HCT116 (cell line): ENCODE data around the gene CDC42SE1.

Experiments
- ELF1 ChIP-seq: IDR thresholded peaks from 2 replicates; pipeline ENCODE4 v1.6.1; 2012; ENCODE audit warnings: low read depth, borderline replicate concordance
- EZH2 ChIP-seq: fragments of 200-600 bp; sonication (generic); IDR thresholded peaks from 2 replicates; pipeline ENCODE4 v1.6.1; 2017; ENCODE audit warnings: antibody characterized with exemption, mixed run types
- EZH2phosphoT487 ChIP-seq: fragments of 200-600 bp; IDR thresholded peaks from 2 replicates; pipeline ENCODE4 v1.6.1; 2018; ENCODE audit warnings: antibody characterized with exemption, borderline replicate concordance
- FOSL1 ChIP-seq: IDR thresholded peaks from 2 replicates; pipeline ENCODE4 v1.6.1; 2012; ENCODE audit warnings: low read depth
- POLR2A ChIP-seq: IDR thresholded peaks from 2 replicates; pipeline ENCODE4 v1.7.0; 2011; ENCODE audit warnings: borderline replicate concordance; ENCODE audit not compliant: insufficient read depth, insufficient read length; ENCODE audit errors: extremely low read depth
- RAD21 ChIP-seq: IDR thresholded peaks from 2 replicates; pipeline ENCODE4 v1.6.1; 2012; ENCODE audit warnings: low read depth, mild to moderate bottlenecking
- SP1 ChIP-seq: IDR thresholded peaks from 2 replicates; pipeline ENCODE4 v1.6.1; 2012; ENCODE audit warnings: low read depth
- YY1 ChIP-seq: IDR thresholded peaks from 2 replicates; pipeline ENCODE4 v1.6.1; 2011; ENCODE audit warnings: low read length, low read depth, moderate library complexity, mild to moderate bottlenecking; ENCODE audit not compliant: insufficient replicate concordance; ENCODE audit errors: extremely low read depth
- ZFX ChIP-seq: fragments of 450-650 bp; IDR thresholded peaks from 2 replicates; pipeline ENCODE4 v1.6.1; 2017
- ZNF274 ChIP-seq: fragments of 200-500 bp; sonication (Bioruptor generic); IDR thresholded peaks from 2 replicates; pipeline ENCODE4 v1.6.1; 2014; ENCODE audit warnings: mild to moderate bottlenecking, low read depth, low read length, inconsistent platforms
- TF ChIP-seq, protein P1 (sequence below), 3 experiments: fragments of 200-600 bp in 1 of 3; sonication (generic) in 1 of 3; IDR thresholded peaks in 2 of 3; conservative IDR thresholded peaks in 1 of 3; 2 replicates each; pipeline ENCODE4 v1.5.1; 2012 to 2017; ENCODE audit warnings: low read depth in 2 of 3, low read length in 2 of 3, antibody characterized with exemption in 1 of 3, borderline replicate concordance in 1 of 3, control low read depth in 1 of 3, mild to moderate bottlenecking in 1 of 3, mixed read lengths in 1 of 3, mixed run types in 1 of 3, moderate library complexity in 1 of 3; ENCODE audit not compliant: insufficient read depth in 1 of 3
- TF ChIP-seq, protein P2 (sequence below): IDR thresholded peaks from 2 replicates; pipeline ENCODE4 v1.6.1; 2012
- TF ChIP-seq, protein P3 (sequence below): IDR thresholded peaks from 2 replicates; pipeline ENCODE4 v1.6.1; 2012; ENCODE audit warnings: low read depth
- TF ChIP-seq, protein P4 (sequence below): IDR thresholded peaks from 2 replicates; pipeline ENCODE4 v1.6.1; 2011; ENCODE audit warnings: mild to moderate bottlenecking, low read length, moderate library complexity; ENCODE audit not compliant: insufficient replicate concordance; ENCODE audit errors: extremely low read depth

DNA sequence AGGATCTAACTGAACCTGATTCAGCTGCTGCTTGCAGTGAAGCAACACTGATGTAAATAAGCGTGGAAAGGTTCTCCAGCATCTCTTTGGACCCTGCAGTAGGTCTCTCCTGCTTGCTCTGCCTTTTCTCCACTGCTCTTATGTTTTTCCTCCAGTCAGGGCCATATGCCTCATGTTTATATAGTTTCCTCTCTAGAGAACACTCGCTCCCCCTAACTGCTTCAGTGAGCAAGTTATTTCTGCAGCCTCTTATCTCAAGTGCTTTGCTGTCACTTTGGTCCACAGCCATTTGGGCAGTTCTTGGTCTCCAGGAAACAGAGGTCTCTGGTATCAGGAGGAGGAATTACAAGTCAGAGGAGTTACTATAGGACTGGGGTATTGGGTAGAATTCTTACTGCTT is 45.9 kb downstream of the CDC42SE1 start:
- TF ChIP-seq, protein P1, sequence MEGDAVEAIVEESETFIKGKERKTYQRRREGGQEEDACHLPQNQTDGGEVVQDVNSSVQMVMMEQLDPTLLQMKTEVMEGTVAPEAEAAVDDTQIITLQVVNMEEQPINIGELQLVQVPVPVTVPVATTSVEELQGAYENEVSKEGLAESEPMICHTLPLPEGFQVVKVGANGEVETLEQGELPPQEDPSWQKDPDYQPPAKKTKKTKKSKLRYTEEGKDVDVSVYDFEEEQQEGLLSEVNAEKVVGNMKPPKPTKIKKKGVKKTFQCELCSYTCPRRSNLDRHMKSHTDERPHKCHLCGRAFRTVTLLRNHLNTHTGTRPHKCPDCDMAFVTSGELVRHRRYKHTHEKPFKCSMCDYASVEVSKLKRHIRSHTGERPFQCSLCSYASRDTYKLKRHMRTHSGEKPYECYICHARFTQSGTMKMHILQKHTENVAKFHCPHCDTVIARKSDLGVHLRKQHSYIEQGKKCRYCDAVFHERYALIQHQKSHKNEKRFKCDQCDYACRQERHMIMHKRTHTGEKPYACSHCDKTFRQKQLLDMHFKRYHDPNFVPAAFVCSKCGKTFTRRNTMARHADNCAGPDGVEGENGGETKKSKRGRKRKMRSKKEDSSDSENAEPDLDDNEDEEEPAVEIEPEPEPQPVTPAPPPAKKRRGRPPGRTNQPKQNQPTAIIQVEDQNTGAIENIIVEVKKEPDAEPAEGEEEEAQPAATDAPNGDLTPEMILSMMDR (IDR thresholded peaks at IDR 0.05 in 2 of 3, conservative IDR thresholded peaks at IDR 0.05 in 1 of 3; ENCODE audit: borderline replicate concordance in 1 of 3, insufficient read depth in 1 of 3, low read depth in 2 of 3, low read length in 2 of 3), result no peak
- TF ChIP-seq ZFX, result no peak
- TF ChIP-seq, protein P2, sequence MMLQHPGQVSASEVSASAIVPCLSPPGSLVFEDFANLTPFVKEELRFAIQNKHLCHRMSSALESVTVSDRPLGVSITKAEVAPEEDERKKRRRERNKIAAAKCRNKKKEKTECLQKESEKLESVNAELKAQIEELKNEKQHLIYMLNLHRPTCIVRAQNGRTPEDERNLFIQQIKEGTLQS, result no peak
- TF ChIP-seq, protein P3, sequence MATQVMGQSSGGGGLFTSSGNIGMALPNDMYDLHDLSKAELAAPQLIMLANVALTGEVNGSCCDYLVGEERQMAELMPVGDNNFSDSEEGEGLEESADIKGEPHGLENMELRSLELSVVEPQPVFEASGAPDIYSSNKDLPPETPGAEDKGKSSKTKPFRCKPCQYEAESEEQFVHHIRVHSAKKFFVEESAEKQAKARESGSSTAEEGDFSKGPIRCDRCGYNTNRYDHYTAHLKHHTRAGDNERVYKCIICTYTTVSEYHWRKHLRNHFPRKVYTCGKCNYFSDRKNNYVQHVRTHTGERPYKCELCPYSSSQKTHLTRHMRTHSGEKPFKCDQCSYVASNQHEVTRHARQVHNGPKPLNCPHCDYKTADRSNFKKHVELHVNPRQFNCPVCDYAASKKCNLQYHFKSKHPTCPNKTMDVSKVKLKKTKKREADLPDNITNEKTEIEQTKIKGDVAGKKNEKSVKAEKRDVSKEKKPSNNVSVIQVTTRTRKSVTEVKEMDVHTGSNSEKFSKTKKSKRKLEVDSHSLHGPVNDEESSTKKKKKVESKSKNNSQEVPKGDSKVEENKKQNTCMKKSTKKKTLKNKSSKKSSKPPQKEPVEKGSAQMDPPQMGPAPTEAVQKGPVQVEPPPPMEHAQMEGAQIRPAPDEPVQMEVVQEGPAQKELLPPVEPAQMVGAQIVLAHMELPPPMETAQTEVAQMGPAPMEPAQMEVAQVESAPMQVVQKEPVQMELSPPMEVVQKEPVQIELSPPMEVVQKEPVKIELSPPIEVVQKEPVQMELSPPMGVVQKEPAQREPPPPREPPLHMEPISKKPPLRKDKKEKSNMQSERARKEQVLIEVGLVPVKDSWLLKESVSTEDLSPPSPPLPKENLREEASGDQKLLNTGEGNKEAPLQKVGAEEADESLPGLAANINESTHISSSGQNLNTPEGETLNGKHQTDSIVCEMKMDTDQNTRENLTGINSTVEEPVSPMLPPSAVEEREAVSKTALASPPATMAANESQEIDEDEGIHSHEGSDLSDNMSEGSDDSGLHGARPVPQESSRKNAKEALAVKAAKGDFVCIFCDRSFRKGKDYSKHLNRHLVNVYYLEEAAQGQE, result no peak
- TF ChIP-seq FOSL1, result no peak
- TF ChIP-seq YY1, result no peak
- TF ChIP-seq ZNF274, result no peak
- no peak for TF ChIP-seq RAD21
- no peak for TF ChIP-seq EZH2
- no peak for TF ChIP-seq POLR2A
- TF ChIP-seq SP1, result no peak
- TF ChIP-seq, protein P4, sequence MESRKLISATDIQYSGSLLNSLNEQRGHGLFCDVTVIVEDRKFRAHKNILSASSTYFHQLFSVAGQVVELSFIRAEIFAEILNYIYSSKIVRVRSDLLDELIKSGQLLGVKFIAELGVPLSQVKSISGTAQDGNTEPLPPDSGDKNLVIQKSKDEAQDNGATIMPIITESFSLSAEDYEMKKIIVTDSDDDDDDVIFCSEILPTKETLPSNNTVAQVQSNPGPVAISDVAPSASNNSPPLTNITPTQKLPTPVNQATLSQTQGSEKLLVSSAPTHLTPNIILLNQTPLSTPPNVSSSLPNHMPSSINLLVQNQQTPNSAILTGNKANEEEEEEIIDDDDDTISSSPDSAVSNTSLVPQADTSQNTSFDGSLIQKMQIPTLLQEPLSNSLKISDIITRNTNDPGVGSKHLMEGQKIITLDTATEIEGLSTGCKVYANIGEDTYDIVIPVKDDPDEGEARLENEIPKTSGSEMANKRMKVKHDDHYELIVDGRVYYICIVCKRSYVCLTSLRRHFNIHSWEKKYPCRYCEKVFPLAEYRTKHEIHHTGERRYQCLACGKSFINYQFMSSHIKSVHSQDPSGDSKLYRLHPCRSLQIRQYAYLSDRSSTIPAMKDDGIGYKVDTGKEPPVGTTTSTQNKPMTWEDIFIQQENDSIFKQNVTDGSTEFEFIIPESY, result no peak
- no peak for TF ChIP-seq ELF1
- TF ChIP-seq EZH2phosphoT487, result no peak
